Stimulated activated naive CD4-positive, alpha-beta T cell (primary cell): Measurements from ENCODE around the gene RGS12.

Experiments
- DNase-seq, 6 experiments: peaks; one replicate each; lab custom pipeline; 2025; lab: John Stamatoyannopoulos, UW

Gene RGS12

DNA sequence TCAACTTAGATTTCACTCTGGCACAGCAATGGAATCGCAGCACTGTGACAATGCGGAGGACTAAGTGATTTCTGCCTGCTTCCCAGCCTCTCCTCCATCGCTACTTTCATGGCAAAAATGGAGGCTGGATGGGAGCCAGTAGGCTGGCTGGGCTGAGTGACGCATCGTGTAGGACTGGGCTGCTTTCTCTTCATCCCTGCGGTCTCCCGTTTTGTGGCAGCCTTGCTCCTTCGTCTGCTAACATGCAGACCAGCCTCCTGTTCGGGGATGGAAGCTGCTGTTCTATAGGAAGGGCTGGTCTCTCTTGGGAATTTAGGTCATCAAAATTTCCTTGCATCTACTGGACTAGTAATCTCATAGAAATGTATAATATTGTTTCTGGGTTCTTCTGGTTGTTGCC is 15.8 kb upstream of the RGS12 start:
- no peak for DNase-seq

DNA sequence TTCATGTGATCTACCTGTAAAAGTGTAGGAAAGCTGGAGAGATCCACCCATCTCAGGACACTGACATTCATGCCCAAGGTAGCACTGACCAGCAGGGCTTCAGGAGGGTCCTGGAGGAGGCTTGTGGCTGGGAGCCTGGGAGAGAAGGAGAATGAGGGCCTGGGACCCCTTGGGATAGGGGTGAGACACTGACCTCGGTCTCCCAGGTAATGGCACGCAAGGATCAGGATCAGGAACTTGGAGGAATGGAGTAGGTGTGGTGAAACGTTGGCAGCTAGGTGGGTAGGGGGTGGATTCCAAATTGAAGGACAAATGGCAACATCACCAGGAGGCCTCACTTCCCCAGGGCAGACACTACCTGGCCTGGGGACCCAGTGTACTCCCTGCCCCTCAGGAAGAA is 12.4 kb upstream of the RGS12 start:
- DNase-seq, result no peak

DNA sequence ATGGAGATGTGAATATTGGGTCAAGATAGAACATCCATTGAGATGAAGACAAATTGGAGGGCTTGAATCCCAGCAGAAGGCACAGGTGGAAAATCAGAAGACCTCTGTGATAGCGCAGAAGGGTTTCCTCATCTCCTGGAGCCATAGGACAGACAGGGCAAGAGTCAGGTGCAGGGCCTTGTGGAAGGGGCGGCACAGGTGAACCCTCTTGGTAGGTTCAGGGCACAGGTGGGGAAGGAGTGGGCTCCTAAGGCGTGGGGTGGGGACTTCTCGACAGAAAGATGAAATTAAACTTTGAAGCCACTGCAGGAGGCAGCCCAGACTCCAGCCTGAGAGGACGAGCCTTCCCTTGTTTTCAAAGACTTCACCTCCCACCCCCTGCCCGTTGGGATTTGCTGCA is 9.3 kb upstream of the RGS12 start:
- DNase-seq, result no peak

GRCh38 chr4:3283916-3284315 is 8.9 kb upstream of the RGS12 start:
- DNase-seq, result no peak

DNA sequence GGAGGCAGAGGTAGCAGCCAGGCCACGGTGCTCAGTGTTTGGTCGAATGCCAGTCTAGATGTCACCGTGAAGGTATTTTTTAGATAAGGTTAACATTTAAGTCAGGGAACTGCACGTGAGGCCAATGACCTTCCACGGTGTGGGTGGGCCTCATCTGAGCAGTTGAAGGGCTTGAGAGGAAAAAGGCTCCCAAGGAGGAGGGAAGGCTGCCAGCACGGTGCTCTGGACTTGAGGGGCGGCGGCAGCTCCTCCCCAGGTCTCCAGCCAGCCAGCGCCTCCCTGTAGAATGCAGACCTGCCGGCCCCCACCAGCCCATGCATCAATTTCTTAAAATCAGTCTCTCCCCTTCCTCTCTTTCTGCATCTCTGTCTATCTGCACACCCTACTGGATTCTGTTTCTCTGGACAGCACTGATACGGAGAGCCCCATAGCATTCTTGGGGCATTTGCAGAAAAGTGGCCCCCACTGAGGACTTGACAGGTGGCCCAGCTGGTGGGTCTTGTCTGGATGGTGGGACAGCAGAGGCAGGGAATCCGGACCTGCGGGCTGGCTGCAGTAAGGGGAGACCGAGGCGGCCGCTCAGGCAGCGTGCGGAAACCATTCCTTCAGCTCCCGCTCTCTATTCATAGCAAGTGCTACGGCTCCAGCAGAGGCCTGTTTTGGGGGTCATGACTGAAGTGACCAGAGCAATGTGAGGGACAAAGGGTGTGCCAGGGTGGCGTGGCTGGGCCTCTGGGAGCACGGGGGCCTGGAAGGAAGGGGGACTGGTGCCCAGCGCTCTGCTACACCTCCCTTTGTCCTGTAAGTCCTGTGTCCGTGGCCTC is 7.9 kb upstream of the RGS12 start:
- no peak for DNase-seq

DNA sequence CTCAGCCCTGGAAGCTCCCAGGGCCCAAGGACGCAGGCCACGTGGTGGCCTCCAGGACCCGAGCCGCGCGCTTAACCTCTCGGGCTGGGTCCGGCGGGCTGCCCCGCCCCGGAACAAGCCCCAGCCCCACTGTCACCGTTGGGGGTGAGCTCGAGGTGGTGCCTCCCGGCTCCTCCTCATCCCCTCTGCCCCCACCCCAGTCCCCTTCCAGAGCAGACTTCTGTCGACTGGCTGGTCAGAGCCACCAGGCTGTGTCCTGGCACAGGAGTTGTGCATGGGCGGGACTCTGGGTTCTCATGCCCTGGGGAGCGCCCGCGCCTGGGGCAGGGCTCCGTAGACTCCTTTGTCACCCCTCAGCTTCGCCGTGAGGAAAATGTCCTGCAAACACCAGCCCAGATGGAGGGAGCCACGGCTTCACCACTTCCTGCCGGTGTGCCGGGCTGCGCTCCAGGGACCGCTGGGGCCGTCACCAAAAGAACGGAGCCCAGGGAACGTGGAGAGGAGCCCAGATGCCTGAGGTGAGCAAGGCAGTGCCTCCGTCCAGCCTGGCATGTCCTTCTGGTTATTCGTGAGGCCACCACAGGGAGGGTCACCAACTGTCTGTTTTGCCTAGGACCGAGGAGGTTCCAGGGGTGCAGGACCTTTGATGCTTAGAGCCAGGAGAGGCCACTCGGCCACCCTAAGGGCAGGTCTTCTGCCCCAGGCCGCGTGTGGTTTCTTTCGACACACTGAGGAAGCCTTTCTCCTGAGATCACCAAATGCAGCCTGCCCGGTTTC is 7.1 kb upstream of the RGS12 start:
- DNase-seq, result no peak

GRCh38 chr4:3286335-3287175 is 6.3 kb upstream of the RGS12 start:
- DNase-seq, result no peak

- DNase-seq, result no peak
Measured at GRCh38 chr4:3287271-3287971, 5.4 kb upstream of the RGS12 start.

DNA sequence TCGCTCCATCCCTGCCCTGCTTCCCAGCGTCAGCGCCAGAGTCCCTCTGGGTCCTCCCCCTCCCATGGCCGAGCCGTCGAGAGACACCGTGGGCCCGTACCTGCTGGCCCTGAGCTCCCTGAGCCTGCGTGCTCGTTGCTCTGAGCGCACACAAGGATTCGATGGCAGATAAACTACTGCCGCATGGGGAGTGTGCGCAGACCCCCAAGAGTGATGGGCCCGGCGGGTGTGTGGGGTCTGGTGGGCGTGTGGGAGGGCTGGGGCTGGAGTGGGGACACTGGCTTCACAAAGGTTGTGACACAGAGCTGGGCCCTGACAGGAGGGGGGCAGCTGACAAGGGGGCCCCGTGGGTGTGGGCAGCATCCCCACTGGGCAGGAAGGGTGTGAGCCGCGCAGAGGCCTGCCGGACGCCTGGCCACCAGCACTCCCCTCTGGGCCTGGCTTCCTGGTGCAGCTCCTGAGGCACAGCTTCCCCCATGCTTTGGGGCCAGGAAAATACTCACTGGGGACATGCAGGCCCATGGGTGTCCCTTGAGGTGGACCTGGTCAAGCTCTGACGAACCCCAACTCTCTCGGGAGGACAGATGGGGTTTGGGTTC is 4.8 kb upstream of the RGS12 start:
- DNase-seq, result no peak

GRCh38 chr4:3288571-3289094 is 4.2 kb upstream of the RGS12 start:
- no peak for DNase-seq

GRCh38 chr4:3290476-3290875 is 2.3 kb upstream of the RGS12 start:
- no peak for DNase-seq

DNA sequence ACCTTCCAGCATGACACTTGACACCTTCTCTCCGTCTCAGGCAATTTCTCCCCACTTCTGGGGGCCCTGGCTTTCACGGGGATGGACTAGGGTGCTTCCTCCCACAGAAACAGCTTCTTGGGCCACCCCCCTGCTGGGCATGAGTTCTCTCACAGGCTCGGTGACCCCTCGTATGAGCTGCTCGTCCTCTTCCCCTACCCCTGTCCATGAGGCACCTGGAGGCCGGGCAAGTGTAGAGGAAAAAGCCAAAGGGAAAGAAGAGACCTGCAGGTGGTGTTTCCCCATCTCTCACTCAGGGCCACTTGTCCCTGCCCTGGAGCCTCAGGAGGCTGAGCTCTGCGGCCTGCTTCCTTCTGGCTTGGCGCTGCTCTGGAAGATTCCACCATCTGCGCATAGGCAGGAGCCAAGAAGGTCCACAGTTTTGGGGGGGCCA is 1.9 kb upstream of the RGS12 start:
- no peak for DNase-seq

GRCh38 chr4:3291411-3291968 is 1.3 kb upstream of the RGS12 start:
- DNase-seq, result no peak

GRCh38 chr4:3291969-3292570 is 751 bp upstream of the RGS12 start:
- DNase-seq, result peak in 2 of 6 experiments; percentile 22 to 52

GRCh38 chr4:3293401-3294391 is 875 bp downstream of the RGS12 start:
- peak in 2 of 6 experiments; percentile 41 to 55 for DNase-seq

DNA sequence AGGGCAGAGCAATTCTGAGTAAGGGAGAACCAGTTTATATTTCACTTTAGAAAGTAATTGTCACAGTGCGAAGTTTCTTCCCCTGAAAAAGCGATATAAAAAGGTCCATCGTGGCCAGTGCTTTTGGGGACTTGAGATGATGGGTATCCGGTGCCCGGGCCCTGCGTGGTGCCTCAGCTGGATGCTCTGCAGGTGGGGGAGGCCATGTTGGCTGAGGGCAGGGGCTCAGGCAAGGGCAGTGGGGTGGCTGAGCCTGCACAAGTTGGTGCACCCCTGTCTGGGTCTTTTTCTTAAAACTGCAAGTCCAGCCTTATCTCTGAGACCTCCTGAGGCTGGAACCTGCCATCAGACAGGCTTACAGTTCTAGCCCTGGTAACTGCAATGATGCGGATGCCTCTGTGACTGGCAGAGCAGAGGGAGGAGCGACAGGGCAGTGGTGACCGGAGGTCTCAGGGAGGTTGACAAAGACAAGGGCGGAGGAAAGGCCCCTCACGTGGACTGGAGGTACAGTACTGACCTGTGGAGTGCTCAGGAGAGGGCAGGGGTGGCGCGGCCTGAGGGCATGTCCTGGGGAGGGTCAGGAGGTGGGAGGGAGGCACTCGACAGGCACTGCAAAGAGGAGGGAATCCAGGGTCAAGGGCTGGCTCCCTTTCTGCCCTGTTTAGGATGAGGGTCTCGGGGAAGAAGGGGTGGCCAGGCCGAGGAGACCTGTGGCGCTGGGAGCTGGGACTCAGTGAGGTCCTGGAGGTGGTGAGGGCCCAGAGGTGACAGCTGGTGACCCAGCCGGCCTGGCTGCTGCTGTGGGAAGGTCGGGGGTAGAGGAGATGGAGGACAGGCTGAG is 1.8 kb downstream of the RGS12 start:
- DNase-seq, result peak in 1 of 6 experiments; percentile 5

- no peak for DNase-seq
Measured at GRCh38 chr4:3295837-3296624, 3.2 kb downstream of the RGS12 start.
